HL-60 (cell line): ENCODE results near the gene ZBTB5.

Source experiments
- DNase-seq, 2 experiments: peaks; one replicate each; pipeline ENCODE4 v3.0.0-alpha.2; 2010 to 2020; ENCODE audit warnings: low read depth in 1 of 2, low spot score in 1 of 2
- H3K27ac ChIP-seq: fragments of 250-450 bp; sonication (Bioruptor Pico); replicated peaks from 2 replicates; pipeline ENCODE4 v1.5.1; 2020; ENCODE audit warnings: mild to moderate bottlenecking, moderate library complexity
- H3K27me3 ChIP-seq: fragments of 250-450 bp; sonication (Bioruptor Pico); 2 replicates; pipeline ENCODE4 v1.5.1; 2021; ENCODE audit warnings: mild to moderate bottlenecking, moderate library complexity; ENCODE audit not compliant: insufficient read depth, poor library complexity, severe bottlenecking
- H3K4me3 ChIP-seq: replicated peaks from 2 replicates; pipeline ENCODE4 v1.5.1; 2011; ENCODE audit warnings: mild to moderate bottlenecking, control low read depth, low read length; ENCODE audit not compliant: insufficient read depth
- GABPA ChIP-seq: IDR thresholded peaks from 2 replicates; pipeline ENCODE4 v1.6.1; 2012; ENCODE audit warnings: low read depth
- POLR2AphosphoS5 ChIP-seq: IDR thresholded peaks from 2 replicates; pipeline ENCODE4 v1.6.1; 2012; ENCODE audit warnings: low read depth
- SPI1 ChIP-seq: IDR thresholded peaks from 2 replicates; pipeline ENCODE4 v1.6.1; 2012; ENCODE audit warnings: low read depth, mild to moderate bottlenecking, borderline replicate concordance
- TF ChIP-seq, protein P1 (sequence below): IDR thresholded peaks from 2 replicates; pipeline ENCODE4 v1.6.1; 2012; ENCODE audit warnings: low read depth; ENCODE audit not compliant: insufficient replicate concordance
- TF ChIP-seq, protein P2 (sequence below): IDR thresholded peaks from one replicate; pipeline ENCODE4 v1.5.1; 2011; ENCODE audit warnings: low read length, control low read depth, inconsistent platforms; ENCODE audit not compliant: insufficient read depth

The ZBTB5 gene

DNA sequence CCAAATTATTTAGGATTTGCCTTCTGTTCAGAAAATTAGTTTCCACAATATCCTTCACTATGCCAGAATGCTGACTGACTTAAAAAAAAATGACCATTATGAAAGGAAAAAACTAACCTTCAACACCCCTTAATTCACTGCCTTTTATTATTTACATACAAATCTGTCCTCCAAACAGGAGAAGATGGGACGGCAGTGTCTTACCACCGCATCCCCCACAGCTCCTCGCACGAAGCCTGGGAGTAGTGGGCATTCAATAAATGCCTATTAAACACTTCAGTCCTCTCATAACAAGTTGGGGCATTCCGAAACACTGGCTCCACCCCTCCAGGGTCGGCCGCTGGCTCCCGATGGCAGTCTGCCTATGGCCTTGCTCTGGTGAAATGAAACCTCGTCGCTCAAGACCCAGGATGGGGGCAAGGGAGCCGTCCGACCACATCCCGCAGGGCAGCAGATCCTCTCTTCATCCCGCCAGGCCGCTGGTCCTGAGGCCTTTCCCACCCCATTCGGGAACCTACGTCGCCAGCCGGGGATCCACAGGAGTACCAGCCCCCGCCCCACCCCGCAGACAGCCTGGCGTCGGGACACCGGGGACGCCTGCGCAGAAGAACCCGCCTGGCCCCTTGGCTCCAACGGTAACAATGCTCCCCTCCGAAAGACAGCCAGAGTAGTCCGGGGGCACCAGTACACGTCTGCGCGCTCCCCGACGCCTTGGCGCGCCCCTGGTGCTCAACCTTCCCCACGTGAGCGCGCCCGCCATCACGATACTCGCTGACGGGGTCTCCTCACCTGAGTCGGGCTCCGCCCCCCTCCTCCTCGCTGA is 613 bp downstream of the ZBTB5 start:
- Histone ChIP-seq H3K27me3 (no peaks in the 10 kb centered on the region), H3K4me3 (peak overlapping the region; percentile 97), H3K27ac (peak overlapping the region; percentile 92)
- TF ChIP-seq SPI1 (no peak), GABPA (no peak), POLR2AphosphoS5 (peak; percentile 47; the same call in 1 of the 2 replicates)
- TF ChIP-seq, protein P1, sequence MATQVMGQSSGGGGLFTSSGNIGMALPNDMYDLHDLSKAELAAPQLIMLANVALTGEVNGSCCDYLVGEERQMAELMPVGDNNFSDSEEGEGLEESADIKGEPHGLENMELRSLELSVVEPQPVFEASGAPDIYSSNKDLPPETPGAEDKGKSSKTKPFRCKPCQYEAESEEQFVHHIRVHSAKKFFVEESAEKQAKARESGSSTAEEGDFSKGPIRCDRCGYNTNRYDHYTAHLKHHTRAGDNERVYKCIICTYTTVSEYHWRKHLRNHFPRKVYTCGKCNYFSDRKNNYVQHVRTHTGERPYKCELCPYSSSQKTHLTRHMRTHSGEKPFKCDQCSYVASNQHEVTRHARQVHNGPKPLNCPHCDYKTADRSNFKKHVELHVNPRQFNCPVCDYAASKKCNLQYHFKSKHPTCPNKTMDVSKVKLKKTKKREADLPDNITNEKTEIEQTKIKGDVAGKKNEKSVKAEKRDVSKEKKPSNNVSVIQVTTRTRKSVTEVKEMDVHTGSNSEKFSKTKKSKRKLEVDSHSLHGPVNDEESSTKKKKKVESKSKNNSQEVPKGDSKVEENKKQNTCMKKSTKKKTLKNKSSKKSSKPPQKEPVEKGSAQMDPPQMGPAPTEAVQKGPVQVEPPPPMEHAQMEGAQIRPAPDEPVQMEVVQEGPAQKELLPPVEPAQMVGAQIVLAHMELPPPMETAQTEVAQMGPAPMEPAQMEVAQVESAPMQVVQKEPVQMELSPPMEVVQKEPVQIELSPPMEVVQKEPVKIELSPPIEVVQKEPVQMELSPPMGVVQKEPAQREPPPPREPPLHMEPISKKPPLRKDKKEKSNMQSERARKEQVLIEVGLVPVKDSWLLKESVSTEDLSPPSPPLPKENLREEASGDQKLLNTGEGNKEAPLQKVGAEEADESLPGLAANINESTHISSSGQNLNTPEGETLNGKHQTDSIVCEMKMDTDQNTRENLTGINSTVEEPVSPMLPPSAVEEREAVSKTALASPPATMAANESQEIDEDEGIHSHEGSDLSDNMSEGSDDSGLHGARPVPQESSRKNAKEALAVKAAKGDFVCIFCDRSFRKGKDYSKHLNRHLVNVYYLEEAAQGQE = no peak
- TF ChIP-seq, protein P2, sequence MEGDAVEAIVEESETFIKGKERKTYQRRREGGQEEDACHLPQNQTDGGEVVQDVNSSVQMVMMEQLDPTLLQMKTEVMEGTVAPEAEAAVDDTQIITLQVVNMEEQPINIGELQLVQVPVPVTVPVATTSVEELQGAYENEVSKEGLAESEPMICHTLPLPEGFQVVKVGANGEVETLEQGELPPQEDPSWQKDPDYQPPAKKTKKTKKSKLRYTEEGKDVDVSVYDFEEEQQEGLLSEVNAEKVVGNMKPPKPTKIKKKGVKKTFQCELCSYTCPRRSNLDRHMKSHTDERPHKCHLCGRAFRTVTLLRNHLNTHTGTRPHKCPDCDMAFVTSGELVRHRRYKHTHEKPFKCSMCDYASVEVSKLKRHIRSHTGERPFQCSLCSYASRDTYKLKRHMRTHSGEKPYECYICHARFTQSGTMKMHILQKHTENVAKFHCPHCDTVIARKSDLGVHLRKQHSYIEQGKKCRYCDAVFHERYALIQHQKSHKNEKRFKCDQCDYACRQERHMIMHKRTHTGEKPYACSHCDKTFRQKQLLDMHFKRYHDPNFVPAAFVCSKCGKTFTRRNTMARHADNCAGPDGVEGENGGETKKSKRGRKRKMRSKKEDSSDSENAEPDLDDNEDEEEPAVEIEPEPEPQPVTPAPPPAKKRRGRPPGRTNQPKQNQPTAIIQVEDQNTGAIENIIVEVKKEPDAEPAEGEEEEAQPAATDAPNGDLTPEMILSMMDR = no peak
- peak; percentile 22 to 58 for DNase-seq

DNA sequence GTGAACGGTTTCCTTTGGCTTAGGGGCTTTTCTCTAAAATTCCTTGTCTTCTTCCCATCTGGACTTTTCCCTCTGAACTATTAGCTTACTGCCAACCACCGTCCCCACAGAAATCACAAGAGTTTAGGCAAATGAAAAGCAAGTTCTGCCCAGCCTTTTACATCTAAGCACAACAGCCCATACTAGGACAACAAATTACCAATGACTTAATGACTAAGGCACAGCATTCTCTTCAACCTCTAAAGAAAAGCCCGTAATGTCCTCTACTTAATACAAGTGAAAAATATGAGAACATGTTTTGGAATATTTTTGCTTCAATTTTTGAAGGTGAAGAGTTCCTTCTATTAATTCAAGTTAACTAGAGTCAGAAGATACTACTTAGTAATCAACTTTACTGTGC is 1.2 kb downstream of the ZBTB5 start:
- no peak for DNase-seq
- Histone ChIP-seq H3K4me3 (peak overlapping the region; percentile 97), H3K27me3 (no peaks in the 10 kb centered on the region), H3K27ac (peak overlapping the region; percentile 92)
- TF ChIP-seq, protein P2 = no peak
- TF ChIP-seq, protein P1 = no peak
- TF ChIP-seq SPI1 (no peak), GABPA (no peak), POLR2AphosphoS5 (no peak)

DNA sequence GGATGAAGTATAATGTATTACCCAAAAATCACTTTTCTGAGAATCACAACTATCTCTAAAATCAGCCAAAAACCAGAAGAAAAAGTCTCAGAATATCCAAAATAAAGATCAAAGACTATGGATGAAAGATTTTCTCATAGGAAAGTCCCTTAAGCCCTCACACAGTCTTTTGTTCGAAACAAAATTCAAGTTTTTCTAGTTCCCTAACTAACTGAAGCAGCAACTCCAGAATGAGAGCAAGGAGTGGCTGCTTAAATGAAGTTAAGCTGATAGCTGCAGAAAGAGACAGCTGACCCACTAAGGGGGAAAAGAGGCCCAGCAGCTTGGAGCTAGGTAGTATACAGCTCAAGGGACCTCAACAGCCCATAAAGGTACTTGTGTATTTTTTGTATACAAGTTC is 8.4 kb downstream of the ZBTB5 start:
- Histone ChIP-seq H3K27me3 (no peaks in the 10 kb centered on the region), H3K4me3 (no peak overlapping the region), H3K27ac (no peak overlapping the region)
- TF ChIP-seq, protein P2 = no peak
- TF ChIP-seq, protein P1 = no peak
- TF ChIP-seq SPI1 = no peak
- TF ChIP-seq POLR2AphosphoS5 = no peak
- no peak for TF ChIP-seq GABPA
- DNase-seq = no peak
